ENCODE measurements around the gene ISM1.

DNA sequence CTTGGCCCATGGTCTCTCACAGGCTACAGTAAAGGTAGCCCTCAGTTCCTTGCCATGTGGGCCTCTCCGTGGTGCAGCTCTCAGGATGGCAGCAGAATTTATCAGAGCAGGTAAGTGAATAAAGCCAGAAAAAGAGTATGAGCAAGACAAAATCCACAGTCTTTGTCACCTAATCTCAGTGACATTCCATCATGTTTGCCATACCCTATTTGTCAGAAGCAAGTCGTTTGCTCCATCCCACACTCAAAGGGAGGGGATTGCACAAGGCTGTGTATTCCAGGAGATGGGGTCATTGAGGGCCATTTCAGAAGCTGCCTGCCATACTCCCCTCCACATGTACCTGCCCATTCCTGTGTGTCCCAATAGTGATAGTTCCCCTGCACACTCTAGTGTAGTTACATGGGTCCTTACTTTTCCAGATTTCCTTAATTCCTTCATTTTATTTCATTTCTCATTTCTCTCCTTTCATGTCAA lies 24.2 kb downstream of the ISM1 start:
- no peak for TF ChIP-seq YY1 (IDR thresholded peaks at IDR 0.05; ENCODE audit: insufficient read depth, insufficient read length)
- no peak for TF ChIP-seq ZNF274 (IDR thresholded peaks at IDR 0.05; ENCODE audit: low read depth, low read length)
